22Rv1 (cell line): ENCODE results near the gene TMEM106B.

Experiments used
- CTCF ChIP-seq: fragments of 450-650 bp; IDR thresholded peaks from 2 replicates; pipeline ENCODE4 v1.5.1; 2017; ENCODE audit warnings: mild to moderate bottlenecking
- ZFX ChIP-seq: fragments of 450-650 bp; IDR thresholded peaks from 2 replicates; pipeline ENCODE4 v1.6.1; 2017; ENCODE audit warnings: antibody characterized with exemption, borderline replicate concordance

- no peak for TF ChIP-seq CTCF
- no peak for TF ChIP-seq ZFX
These were observed 16.9 kb downstream of the TMEM106B start for GRCh38 chr7:12228024-12228423.
